Retinal pigment epithelial cell (primary cell): ENCODE measurements around the gene NPAS3.

ENCODE experiments used
- DNase-seq: peaks from one replicate; pipeline ENCODE4 v3.0.0-alpha.2; 2010; ENCODE audit warnings: low read depth
- H3K4me3 ChIP-seq: 2 replicates; pipeline ENCODE4 v1.5.1; 2011; ENCODE audit warnings: mild to moderate bottlenecking, low read length, control low read depth, moderate library complexity
- TF ChIP-seq, protein P1 (sequence below): conservative IDR thresholded peaks from 2 replicates; pipeline ENCODE4 v1.5.1; 2011; ENCODE audit warnings: low read depth, low read length, control low read depth, inconsistent platforms

Gene NPAS3

DNA sequence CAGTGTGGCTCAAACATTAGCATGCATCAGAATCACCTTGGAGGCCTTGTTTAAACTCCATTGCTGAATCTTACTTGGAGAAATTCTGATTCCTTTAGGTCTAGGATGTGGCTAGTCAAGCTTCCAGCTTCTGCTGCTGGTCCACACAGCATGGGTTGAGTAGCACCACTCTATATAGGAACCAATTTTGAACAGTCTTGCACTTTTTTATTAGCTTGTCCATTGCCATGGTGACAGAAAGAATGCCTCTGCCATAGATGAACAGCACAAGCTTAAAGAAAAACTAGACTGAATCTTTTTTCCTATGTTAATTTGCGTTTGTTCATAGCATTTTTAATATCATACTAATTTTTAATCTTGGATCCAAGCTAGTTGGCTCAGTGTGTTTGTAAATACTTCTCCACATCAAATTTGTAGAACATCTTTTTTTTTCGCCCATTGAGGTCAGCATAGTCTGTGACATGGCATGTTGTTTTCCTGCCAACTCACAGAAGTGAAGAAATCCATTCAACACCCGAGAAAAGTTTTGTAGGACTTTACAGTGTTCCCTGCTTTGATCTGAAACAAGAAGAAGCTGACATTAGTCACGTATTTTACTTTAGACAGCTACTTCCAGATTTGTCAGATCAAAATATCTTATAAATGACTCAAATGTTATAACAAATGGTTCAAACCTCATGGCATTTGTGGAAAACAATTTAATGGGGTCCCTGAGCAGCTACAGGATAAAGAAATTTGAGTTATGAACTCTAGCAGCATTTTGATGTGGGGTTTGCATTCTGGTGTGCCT is 573.4 kb downstream of the NPAS3 start:
- peak; percentile 56 for DNase-seq
- H3K4me3 ChIP-seq = no peak overlapping the region
- TF ChIP-seq, protein P1, sequence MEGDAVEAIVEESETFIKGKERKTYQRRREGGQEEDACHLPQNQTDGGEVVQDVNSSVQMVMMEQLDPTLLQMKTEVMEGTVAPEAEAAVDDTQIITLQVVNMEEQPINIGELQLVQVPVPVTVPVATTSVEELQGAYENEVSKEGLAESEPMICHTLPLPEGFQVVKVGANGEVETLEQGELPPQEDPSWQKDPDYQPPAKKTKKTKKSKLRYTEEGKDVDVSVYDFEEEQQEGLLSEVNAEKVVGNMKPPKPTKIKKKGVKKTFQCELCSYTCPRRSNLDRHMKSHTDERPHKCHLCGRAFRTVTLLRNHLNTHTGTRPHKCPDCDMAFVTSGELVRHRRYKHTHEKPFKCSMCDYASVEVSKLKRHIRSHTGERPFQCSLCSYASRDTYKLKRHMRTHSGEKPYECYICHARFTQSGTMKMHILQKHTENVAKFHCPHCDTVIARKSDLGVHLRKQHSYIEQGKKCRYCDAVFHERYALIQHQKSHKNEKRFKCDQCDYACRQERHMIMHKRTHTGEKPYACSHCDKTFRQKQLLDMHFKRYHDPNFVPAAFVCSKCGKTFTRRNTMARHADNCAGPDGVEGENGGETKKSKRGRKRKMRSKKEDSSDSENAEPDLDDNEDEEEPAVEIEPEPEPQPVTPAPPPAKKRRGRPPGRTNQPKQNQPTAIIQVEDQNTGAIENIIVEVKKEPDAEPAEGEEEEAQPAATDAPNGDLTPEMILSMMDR = no peak

DNA sequence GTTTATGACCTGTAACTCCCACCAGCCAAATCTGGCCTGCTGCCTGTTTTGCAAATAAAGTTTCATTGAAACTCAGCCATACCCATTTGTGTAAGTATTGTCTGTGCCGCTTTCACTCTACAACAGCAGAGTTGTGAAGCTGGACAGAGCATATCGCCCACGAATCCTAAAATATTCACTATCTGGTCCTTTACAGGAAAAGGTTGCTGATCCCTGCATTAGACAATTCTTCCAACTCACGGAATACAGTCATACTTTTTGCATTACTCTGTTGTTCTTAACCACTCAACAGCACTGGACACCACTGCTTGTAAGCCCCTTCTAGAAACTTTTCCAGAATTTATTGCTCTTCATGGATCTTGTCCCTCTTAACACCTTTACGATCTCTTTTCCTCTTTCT is 576.8 kb downstream of the NPAS3 start:
- no peak for DNase-seq
- TF ChIP-seq, protein P1 = no peak

DNA sequence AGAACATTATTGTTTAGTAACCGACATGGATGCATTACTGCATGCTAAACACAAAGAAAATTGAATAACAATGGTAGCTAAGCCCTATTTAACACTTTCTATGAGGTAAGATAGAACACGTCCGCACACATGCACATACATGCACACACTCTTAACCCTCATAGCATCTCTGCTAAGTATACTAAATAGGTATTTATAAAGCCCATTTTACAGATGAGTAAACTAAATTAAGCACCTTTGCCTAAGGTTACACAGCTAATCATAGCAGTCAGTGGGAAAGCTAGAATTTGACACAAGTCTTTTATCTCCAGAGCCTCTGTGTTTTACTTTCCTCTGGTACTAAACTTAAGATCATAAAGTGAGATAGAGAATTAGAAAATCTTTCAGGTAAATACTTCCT is 577.2 kb downstream of the NPAS3 start:
- H3K4me3 ChIP-seq = no peak overlapping the region
- DNase-seq = no peak
- TF ChIP-seq, protein P1 = no peak

More for the DNA sequence above, 576.8 kb downstream of the NPAS3 start:
- H3K4me3 ChIP-seq = no peak overlapping the region

DNA sequence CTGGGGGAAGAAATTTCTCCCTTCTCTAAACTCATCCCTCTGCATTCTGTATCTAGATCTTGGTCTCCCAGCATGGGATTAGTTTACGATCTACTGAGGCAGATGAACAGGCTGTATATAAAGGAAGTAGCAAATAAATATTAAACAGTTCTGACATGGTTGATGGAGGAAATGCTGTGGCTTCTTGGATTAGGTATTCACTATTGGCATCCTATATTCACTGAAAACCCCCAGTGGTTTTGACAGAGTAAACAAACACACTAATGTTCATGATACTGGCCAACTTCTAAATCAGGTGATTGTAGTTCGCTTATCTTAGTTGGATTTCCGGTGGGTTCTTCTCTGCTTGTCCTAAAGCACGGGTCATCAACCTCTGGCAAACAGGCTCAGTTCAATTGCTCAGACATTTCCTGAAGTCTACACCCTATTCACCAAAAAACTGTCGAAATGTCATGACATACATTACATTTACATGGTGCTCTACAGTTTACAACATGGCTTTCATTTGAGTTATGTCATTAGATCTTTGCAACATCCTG is 578.3 kb downstream of the NPAS3 start:
- TF ChIP-seq, protein P1 = no peak
- no peak overlapping the region for H3K4me3 ChIP-seq
- DNase-seq = no peak

DNA sequence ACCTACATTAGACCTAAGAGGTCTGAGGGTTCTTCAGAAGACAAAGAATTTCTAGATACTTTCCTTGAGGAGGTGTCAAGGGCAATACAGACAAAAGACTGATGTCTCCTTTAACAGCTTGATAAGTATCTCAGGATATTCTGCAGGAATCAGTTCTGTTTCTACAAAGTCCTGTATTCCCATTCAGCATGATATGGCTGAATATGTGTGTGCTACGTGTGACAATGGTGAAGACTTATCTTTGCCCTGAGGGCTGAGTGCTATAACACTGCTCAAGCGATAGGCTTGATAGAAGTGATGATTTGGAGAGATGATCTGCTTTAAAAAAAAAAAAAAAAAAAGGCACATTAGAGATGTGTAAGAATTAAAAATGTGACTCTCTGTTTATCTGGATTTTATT is 582.5 kb downstream of the NPAS3 start:
- TF ChIP-seq, protein P1 = no peak
- H3K4me3 ChIP-seq = no peak overlapping the region
- DNase-seq = no peak

DNA sequence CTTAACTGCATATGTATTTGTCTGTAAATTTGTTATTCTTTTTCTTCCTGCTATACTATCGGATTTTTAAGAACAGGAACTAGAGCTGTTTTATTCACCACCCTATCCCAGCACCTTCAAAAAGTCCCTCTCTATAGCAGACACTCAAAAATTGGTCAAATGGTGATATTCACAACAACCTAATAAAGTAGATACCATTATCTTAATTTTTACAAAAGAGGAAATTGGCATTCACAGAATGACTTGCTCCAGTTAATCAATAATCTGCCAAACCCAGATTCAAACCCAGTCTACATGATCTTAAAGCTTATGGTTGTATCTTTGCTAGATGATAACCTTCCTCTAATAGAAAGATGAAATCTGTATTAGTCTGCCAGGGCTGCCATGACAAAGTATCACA is 585.6 kb downstream of the NPAS3 start:
- H3K4me3 ChIP-seq = no peak overlapping the region
- TF ChIP-seq, protein P1 = no peak
- DNase-seq = no peak

DNA sequence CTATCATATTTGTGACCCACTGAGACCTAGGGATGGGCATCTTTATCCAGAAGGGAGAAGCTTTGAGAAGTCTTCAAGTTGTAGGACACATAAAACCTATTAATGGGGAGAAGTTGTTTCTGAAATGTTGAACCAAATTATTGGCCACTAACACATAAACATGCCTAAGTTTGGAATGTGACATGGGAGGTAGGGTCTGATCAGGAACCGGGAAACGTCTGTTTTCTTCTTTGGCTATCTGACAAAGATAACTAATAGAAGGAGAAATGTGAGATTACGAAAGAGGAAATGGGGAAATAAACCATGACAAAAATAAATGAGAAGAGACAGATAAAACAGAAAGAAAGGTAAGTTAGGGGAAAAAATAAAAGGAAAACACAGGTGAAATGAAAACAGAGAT is 586.9 kb downstream of the NPAS3 start:
- TF ChIP-seq, protein P1 = no peak
- DNase-seq = no peak
- no peak overlapping the region for H3K4me3 ChIP-seq
